ENCODE results near the gene P2RY2.

DNA sequence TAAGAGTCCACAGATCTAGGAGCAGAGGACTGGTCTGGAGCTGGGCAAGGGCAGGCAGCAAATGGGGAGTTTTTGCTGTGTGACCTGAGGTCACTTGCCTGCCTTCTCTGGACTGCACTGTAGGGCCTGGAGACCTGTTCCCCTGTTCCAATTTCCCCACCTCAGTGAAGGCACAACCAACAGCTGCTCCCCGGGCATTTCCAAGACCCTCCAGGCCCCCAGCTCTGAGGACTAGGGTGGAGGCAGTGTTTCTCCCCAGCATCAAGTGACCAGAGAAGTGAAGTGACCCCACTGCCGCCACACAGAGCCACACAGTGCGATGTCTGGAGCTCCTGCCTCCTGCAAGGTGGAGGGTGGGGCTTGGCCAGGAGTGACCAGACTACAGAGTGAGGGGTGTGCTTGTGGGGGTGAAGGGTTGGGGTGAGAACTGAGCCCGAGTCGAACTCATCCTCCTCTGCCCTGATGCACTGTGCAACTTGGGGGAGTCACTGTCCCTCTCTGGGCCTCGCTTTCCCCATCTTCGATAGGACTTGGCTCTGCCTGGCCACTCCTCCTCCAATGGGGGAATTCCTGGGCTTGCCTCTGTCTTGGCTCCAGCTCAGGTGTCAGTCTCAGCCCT lies 21.6 kb downstream of the P2RY2 start:
- TF ChIP-seq CTCF (IDR thresholded peaks at IDR 0.05) (no peak), RCOR1 (IDR thresholded peaks at IDR 0.05; ENCODE audit: low read length) (no peak), USF1 (IDR thresholded peaks at IDR 0.05; ENCODE audit: borderline replicate concordance, low read depth) (no peak), FOXM1 (IDR thresholded peaks at IDR 0.05; ENCODE audit: low read depth) (no peak)
